Panc1 (cell line): Measurements from ENCODE around the gene KDM4B. TPM values are rescaled to one million over a fixed set of nuclear protein-coding genes. Genes with fewer than 3 reads are reported as not detected.

ENCODE experiments used
- ATAC-seq: fragments of 200-7000 bp; cut with Tn5 transposase; 2 replicates; pipeline ENCODE4 v1.9.1; 2020; ENCODE audit warnings: mild to moderate bottlenecking, moderate library complexity
- BruUV-seq: library from RNA; stranded (reverse); fragments of 400-500 nt; replicated peaks from 2 replicates; lab custom pipeline; 2021; lab: Mats Ljungman, UMichigan
- CTCF ChIA-PET: fragments of 300-600 bp; sonication (Branson Sonifier 250); formaldehyde crosslinking; loops from one replicate; lab custom pipeline; 2022; ENCODE audit warnings: antibody characterized with exemption; lab: Charles Lee
- POLR2A ChIA-PET: fragments of 300-600 bp; sonication (Branson Sonifier 250); formaldehyde crosslinking; loops from one replicate; lab custom pipeline; 2022; ENCODE audit warnings: antibody characterized with exemption; lab: Charles Lee
- DNase-seq: peaks from one replicate; pipeline ENCODE4 v3.0.0-alpha.2; 2010; ENCODE audit warnings: low read depth, low spot score
- H3K27ac ChIP-seq: 2 replicates; pipeline ENCODE4 v1.5.1; 2011; ENCODE audit warnings: mild to moderate bottlenecking, low read length, inconsistent platforms
- H3K27me3 ChIP-seq: fragments of 200-500 bp; sonication (Bioruptor generic); 2 replicates; pipeline ENCODE4 v1.6.0; 2014; ENCODE audit warnings: low read length, inconsistent platforms; ENCODE audit not compliant: control insufficient read depth, insufficient read depth
- H3K36me3 ChIP-seq: fragments of 200-500 bp; sonication (Bioruptor generic); 2 replicates; pipeline ENCODE4 v1.5.1; 2014; ENCODE audit warnings: inconsistent platforms, mild to moderate bottlenecking, low read length, moderate library complexity; ENCODE audit not compliant: control insufficient read depth, insufficient read depth
- H3K4me1 ChIP-seq: 2 replicates; pipeline ENCODE4 v1.5.1; 2011; ENCODE audit warnings: inconsistent platforms, mild to moderate bottlenecking, low read length, moderate library complexity; ENCODE audit not compliant: control insufficient read depth, insufficient read depth
- H3K4me3 ChIP-seq, 2 experiments: 2 replicates each; pipeline ENCODE4 v1.5.1; 2011 to 2012; ENCODE audit warnings: low read depth in 2 of 2, low read length in 2 of 2, mild to moderate bottlenecking in 2 of 2, inconsistent platforms in 1 of 2, moderate library complexity in 1 of 2
- H3K9me3 ChIP-seq: fragments of 200-500 bp; sonication (Bioruptor generic); 2 replicates; pipeline ENCODE4 v1.5.1; 2014; ENCODE audit warnings: low read depth, mild to moderate bottlenecking, inconsistent platforms, low read length, moderate library complexity; ENCODE audit not compliant: control insufficient read depth, insufficient read depth
- CTCF ChIP-seq: fragments of 450-650 bp; IDR thresholded peaks from 2 replicates; pipeline ENCODE4 v1.5.1; 2017; ENCODE audit warnings: mild to moderate bottlenecking
- POLR2AphosphoS5 ChIP-seq: IDR thresholded peaks from 2 replicates; pipeline ENCODE4 v1.6.1; 2012; ENCODE audit warnings: mild to moderate bottlenecking, low read depth, low read length, moderate library complexity
- REST ChIP-seq, 2 experiments: IDR thresholded peaks; 2 replicates each; pipeline ENCODE4 v1.6.1; 2011 to 2012; ENCODE audit warnings: low read depth in 2 of 2, control low read depth in 1 of 2, low read length in 1 of 2, mild to moderate bottlenecking in 1 of 2, moderate library complexity in 1 of 2; ENCODE audit not compliant: insufficient read depth in 1 of 2
- SIN3A ChIP-seq: IDR thresholded peaks from 2 replicates; pipeline ENCODE4 v1.6.1; 2012; ENCODE audit warnings: low read depth, mild to moderate bottlenecking, low read length, moderate library complexity, borderline replicate concordance; ENCODE audit not compliant: insufficient read depth
- TCF7L2 ChIP-seq: IDR thresholded peaks from 2 replicates; pipeline ENCODE4 v1.6.1; 2011; ENCODE audit warnings: mild to moderate bottlenecking, low read depth, low read length, inconsistent platforms
- in situ Hi-C: cut with HindIII; loops from 2 replicates; pipeline ENCODE4 v1.10.0; 2016; ENCODE audit warnings: low sequenced_read_pairs, low pct_unique_long_range_greater_than_20kb
- intact Hi-C: fragments of 100-400 bp; cut with micrococcal nuclease; formaldehyde crosslinking; loops from one replicate; pipeline ENCODE4 v1.10.0; 2022; ENCODE audit not compliant: unreplicated experiment
- total RNA-seq: library from RNA; stranded (reverse); gene quantifications from one replicate; pipeline ENCODE4 v1.2.1, GENCODE V29; 2021; ENCODE audit not compliant: unreplicated experiment

Gene KDM4B
- total RNA-seq, 1 experiment from 2014 or later, result 18.4 TPM

- Histone ChIP-seq H3K4me3 (no peak overlapping the region), H3K4me1 (peaks cover 18% of the 10 kb centered on the region), H3K36me3 (no peaks in the 10 kb centered on the region), H3K27me3 (no peaks in the 10 kb centered on the region), H3K9me3 (no peaks in the 10 kb centered on the region), H3K27ac (0 out of 2 replicates have a peak overlapping the region, but pooled peaks have one; percentile 34)
- intact Hi-C loops, result loop anchor here (5.0 kb wide), 1 partner anchor 109 kb away; no protein-coding TSS in a partner anchor
- in situ Hi-C loops, result no loop called here
- ATAC-seq (peak; percentile 79), DNase-seq (no peak)
- CTCF ChIA-PET, result interaction anchor here (0.6 kb wide), 5 partner anchors 22 to 440 kb away, joined by 3 to 8 read pairs (median 5); no protein-coding TSS in a partner anchor
- POLR2A ChIA-PET, result no interaction called here
- BruUV-seq, result no TSS peak
- TF ChIP-seq REST (IDR thresholded peaks at IDR 0.05; ENCODE audit: insufficient read depth in 1 of 2, low read depth in 2 of 2, low read length in 1 of 2), result no peak
- TF ChIP-seq TCF7L2, result no peak
- TF ChIP-seq SIN3A, result no peak
- peak; percentile 94 for TF ChIP-seq CTCF
- no peak for TF ChIP-seq POLR2AphosphoS5
Measured at GRCh38 chr19:5048091-5048726, 79.3 kb downstream of the KDM4B start.

GRCh38 chr19:5048727-5049553 is 80.0 kb downstream of the KDM4B start:
- H3K36me3 ChIP-seq, result no peaks in the 10 kb centered on the region
- in situ Hi-C loops, result no loop called here
- no peaks in the 10 kb centered on the region for H3K9me3 ChIP-seq
- BruUV-seq, result no TSS peak
- 0 out of 2 replicates have a peak overlapping the region, but pooled peaks have one; percentile 34 for H3K27ac ChIP-seq
- ChIA-PET CTCF (interaction anchor here (0.6 kb wide), 3 partner anchors 272 to 341 kb away, joined by 6 to 8 read pairs (median 7); no protein-coding TSS in a partner anchor), POLR2A (no interaction called here)
- no peak overlapping the region for H3K4me3 ChIP-seq
- H3K27me3 ChIP-seq, result no peaks in the 10 kb centered on the region
- TF ChIP-seq POLR2AphosphoS5 (no peak), CTCF (no peak), REST (IDR thresholded peaks at IDR 0.05; ENCODE audit: insufficient read depth in 1 of 2, low read depth in 2 of 2, low read length in 1 of 2) (no peak), SIN3A (no peak), TCF7L2 (no peak)
- H3K4me1 ChIP-seq, result peaks cover 18% of the 10 kb centered on the region
- no peak for DNase-seq
- no peak; the same call in 1 of the 2 replicates for ATAC-seq
- intact Hi-C loops, result loop anchor here (5.0 kb wide), 1 partner anchor 108 kb away; no protein-coding TSS in a partner anchor
